ENCODE data around the gene ZNF469. TPM values are rescaled to one million over a fixed set of nuclear protein-coding genes. Genes with fewer than 3 reads are reported as not detected.

Gene ZNF469
- total RNA-seq, 1 donor = 8.3 TPM

DNA sequence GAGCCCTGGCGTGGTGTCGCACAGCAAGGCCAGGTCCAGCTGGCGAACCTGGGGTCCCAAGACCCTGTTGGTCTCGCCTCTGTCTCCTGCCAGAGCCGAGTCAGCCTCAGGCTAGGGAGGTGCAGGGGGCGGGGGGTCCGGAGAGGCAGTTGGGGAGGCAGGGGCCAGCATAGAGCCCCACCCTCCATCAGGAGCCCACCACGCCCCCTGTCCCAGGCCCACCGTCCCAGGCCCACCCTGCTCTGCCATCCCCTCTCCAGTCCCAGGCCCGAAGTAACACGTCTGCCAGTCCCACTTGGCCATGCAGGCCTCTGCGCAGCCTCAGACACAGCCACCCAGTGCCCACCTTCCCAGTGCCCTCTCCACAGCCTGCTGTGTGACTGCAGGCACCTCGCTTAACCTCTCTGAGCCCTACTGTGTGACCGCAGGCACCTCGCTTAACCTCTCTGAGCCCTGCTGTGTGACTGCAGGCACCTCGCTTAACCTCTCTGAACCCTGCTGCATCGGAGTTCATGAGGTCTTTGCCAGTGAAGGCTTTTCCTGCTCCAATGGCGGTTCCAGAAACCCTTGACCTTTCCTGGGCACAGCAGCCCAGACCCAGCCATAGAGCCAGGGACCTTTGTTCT lies 29.3 kb downstream of the ZNF469 start:
- peaks cover 11% of the 10 kb centered on the region for H4K20me1 ChIP-seq (ENCODE audit: insufficient read depth, low read length)
- H3K4me2 ChIP-seq (ENCODE audit: insufficient read depth, low read length) = no peak overlapping the region
- DNase-seq (ENCODE audit: insufficient read length, low spot score, missing footprints) = no peak
- peaks cover 13% of the 10 kb centered on the region for H3K79me2 ChIP-seq (ENCODE audit: insufficient read depth, low read length)
- no peaks in the 10 kb centered on the region for H3K36me3 ChIP-seq (ENCODE audit: insufficient read depth, low read length)
- no peaks in the 10 kb centered on the region for H3K9me3 ChIP-seq (ENCODE audit: low read depth, low read length)
- no peak overlapping the region for H3K27ac ChIP-seq (ENCODE audit: low read depth, low read length)
- H2AFZ ChIP-seq (ENCODE audit: low read length) = no peak overlapping the region
- TF ChIP-seq, protein P1, sequence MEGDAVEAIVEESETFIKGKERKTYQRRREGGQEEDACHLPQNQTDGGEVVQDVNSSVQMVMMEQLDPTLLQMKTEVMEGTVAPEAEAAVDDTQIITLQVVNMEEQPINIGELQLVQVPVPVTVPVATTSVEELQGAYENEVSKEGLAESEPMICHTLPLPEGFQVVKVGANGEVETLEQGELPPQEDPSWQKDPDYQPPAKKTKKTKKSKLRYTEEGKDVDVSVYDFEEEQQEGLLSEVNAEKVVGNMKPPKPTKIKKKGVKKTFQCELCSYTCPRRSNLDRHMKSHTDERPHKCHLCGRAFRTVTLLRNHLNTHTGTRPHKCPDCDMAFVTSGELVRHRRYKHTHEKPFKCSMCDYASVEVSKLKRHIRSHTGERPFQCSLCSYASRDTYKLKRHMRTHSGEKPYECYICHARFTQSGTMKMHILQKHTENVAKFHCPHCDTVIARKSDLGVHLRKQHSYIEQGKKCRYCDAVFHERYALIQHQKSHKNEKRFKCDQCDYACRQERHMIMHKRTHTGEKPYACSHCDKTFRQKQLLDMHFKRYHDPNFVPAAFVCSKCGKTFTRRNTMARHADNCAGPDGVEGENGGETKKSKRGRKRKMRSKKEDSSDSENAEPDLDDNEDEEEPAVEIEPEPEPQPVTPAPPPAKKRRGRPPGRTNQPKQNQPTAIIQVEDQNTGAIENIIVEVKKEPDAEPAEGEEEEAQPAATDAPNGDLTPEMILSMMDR (IDR thresholded peaks at IDR 0.05; ENCODE audit: extremely low read depth, low read depth, low read length) = no peak
- H3K4me3 ChIP-seq (ENCODE audit: insufficient read depth, low read length) = no peak overlapping the region
- no peaks in the 10 kb centered on the region for H3K4me1 ChIP-seq (ENCODE audit: insufficient read depth, low read length)
- H3K27me3 ChIP-seq (ENCODE audit: insufficient read depth, low read length) = no peaks in the 10 kb centered on the region

DNA sequence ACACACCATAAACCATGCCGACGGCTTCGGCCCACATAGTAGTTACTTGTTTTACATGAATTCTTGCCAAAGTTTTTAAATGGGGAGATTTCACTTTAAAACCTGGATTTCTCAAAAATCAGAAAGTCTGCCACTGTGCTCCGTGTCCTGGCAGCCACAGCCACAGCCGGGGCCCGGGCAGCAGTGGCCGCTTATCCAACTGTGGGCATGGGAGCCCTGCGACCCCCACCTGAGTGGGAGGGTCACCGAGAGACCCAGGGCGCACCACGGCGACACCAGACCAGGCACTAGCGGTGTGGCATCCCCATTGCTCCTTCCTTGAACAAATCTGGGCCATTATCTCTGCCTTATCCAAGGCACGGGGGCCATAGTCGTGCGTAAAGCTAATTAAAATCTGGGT lies 30.0 kb downstream of the ZNF469 start:
- TF ChIP-seq, protein P1 (IDR thresholded peaks at IDR 0.05; ENCODE audit: extremely low read depth, low read depth, low read length) = no peak

DNA sequence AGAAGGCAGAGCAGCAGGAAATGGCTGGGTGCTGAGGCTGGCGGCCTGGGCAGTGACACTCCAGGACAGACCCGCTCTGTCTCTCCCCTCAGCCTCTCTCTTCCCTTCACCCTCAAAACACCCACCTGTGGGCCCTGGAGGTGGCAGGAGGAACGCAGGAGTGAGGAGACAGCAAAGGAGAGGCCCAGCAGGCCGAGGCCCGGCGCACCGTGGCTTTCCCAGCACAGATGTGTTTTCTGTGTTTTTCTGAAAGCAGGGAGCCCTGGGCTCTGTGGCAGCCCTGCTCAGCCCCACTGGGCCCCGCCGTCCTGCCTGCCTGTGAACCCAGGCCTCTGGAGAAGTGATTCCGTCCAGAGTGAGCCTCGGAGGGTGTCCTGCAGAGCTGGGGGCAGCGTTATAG lies 30.5 kb downstream of the ZNF469 start:
- TF ChIP-seq, protein P1 (IDR thresholded peaks at IDR 0.05; ENCODE audit: extremely low read depth, low read depth, low read length) = no peak
- no peak overlapping the region for H3K4me3 ChIP-seq (ENCODE audit: insufficient read depth, low read length)
- H3K27ac ChIP-seq (ENCODE audit: low read depth, low read length) = no peak overlapping the region
- no peaks in the 10 kb centered on the region for H3K9me3 ChIP-seq (ENCODE audit: low read depth, low read length)
- no peaks in the 10 kb centered on the region for H3K4me1 ChIP-seq (ENCODE audit: insufficient read depth, low read length)
- peaks cover 11% of the 10 kb centered on the region for H3K79me2 ChIP-seq (ENCODE audit: insufficient read depth, low read length)
- H3K4me2 ChIP-seq (ENCODE audit: insufficient read depth, low read length) = no peak overlapping the region
- H3K27me3 ChIP-seq (ENCODE audit: insufficient read depth, low read length) = no peaks in the 10 kb centered on the region
- peaks cover 14% of the 10 kb centered on the region for H4K20me1 ChIP-seq (ENCODE audit: insufficient read depth, low read length)
- no peaks in the 10 kb centered on the region for H3K36me3 ChIP-seq (ENCODE audit: insufficient read depth, low read length)
- no peak for DNase-seq (ENCODE audit: insufficient read length, low spot score, missing footprints)
- H2AFZ ChIP-seq (ENCODE audit: low read length) = no peak overlapping the region

More for the DNA sequence above, 30.0 kb downstream of the ZNF469 start:
- Histone ChIP-seq H3K27ac (ENCODE audit: low read depth, low read length) (no peak overlapping the region), H3K9me3 (ENCODE audit: low read depth, low read length) (no peaks in the 10 kb centered on the region), H3K79me2 (ENCODE audit: insufficient read depth, low read length) (peaks cover 12% of the 10 kb centered on the region), H3K36me3 (ENCODE audit: insufficient read depth, low read length) (no peaks in the 10 kb centered on the region), H3K27me3 (ENCODE audit: insufficient read depth, low read length) (no peaks in the 10 kb centered on the region), H2AFZ (ENCODE audit: low read length) (no peak overlapping the region), H3K4me3 (ENCODE audit: insufficient read depth, low read length) (no peak overlapping the region), H3K4me1 (ENCODE audit: insufficient read depth, low read length) (no peaks in the 10 kb centered on the region), H4K20me1 (ENCODE audit: insufficient read depth, low read length) (peaks cover 12% of the 10 kb centered on the region), H3K4me2 (ENCODE audit: insufficient read depth, low read length) (no peak overlapping the region)
- DNase-seq (ENCODE audit: insufficient read length, low spot score, missing footprints) = no peak

DNA sequence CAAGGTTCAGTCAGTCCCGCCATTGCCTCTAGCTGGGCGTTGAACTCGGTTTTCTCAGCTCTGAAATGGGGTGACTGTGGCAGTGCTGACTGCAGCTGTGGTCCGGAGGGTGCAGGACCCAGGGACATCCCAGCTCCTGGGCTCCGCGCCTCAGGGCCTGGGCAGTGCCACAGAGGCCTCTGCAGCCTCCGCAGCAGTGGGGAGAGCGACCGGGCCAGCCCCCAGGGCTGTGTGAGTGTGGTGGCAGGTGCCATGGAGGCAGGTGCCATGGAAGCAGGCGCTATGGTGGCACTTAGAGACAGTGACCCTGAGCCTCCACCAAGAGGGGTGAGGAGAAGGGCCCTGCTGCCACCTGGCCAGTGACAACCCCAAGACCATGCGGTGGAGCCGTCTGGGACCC lies 30.9 kb downstream of the ZNF469 start:
- Histone ChIP-seq H3K4me3 (ENCODE audit: insufficient read depth, low read length) (no peak overlapping the region), H3K27me3 (ENCODE audit: insufficient read depth, low read length) (no peaks in the 10 kb centered on the region), H4K20me1 (ENCODE audit: insufficient read depth, low read length) (peaks cover 15% of the 10 kb centered on the region), H3K79me2 (ENCODE audit: insufficient read depth, low read length) (peaks cover 11% of the 10 kb centered on the region), H2AFZ (ENCODE audit: low read length) (no peak overlapping the region), H3K36me3 (ENCODE audit: insufficient read depth, low read length) (no peaks in the 10 kb centered on the region), H3K27ac (ENCODE audit: low read depth, low read length) (no peak overlapping the region), H3K4me2 (ENCODE audit: insufficient read depth, low read length) (no peak overlapping the region), H3K4me1 (ENCODE audit: insufficient read depth, low read length) (no peaks in the 10 kb centered on the region), H3K9me3 (ENCODE audit: low read depth, low read length) (no peaks in the 10 kb centered on the region)
- no peak for DNase-seq (ENCODE audit: insufficient read length, low spot score, missing footprints)
- TF ChIP-seq, protein P1 (IDR thresholded peaks at IDR 0.05; ENCODE audit: extremely low read depth, low read depth, low read length) = no peak
